ENCODE results near the gene RNF213.

DNA sequence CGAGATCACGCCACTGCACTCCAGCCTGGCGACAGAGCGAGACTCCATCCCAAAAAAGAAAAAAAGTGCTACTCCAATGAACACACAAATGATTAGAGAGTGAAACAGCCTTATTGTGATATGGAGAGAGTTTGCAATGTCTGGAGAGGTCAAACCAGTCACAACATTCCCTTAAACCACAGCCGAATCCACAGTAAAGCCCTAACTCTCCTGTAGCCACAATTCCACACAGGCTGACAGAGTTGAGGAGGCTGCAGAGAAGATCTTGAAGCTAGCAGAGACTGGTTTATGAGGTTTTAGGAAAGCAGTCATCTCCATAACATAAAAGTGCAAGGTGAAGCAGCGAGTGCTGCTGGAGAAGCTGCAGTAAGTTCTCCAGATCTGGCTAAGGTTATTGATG, 6.7 kb downstream of the RNF213 start:
- TF ChIP-seq EZH2 (optimal IDR thresholded peaks at IDR 0.05; ENCODE audit: low read depth, low read length), result no peak
- TF ChIP-seq, protein P1, sequence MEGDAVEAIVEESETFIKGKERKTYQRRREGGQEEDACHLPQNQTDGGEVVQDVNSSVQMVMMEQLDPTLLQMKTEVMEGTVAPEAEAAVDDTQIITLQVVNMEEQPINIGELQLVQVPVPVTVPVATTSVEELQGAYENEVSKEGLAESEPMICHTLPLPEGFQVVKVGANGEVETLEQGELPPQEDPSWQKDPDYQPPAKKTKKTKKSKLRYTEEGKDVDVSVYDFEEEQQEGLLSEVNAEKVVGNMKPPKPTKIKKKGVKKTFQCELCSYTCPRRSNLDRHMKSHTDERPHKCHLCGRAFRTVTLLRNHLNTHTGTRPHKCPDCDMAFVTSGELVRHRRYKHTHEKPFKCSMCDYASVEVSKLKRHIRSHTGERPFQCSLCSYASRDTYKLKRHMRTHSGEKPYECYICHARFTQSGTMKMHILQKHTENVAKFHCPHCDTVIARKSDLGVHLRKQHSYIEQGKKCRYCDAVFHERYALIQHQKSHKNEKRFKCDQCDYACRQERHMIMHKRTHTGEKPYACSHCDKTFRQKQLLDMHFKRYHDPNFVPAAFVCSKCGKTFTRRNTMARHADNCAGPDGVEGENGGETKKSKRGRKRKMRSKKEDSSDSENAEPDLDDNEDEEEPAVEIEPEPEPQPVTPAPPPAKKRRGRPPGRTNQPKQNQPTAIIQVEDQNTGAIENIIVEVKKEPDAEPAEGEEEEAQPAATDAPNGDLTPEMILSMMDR (IDR thresholded peaks at IDR 0.05; ENCODE audit: low read length), result no peak
- TF ChIP-seq EZH2phosphoT487 (IDR thresholded peaks at IDR 0.05; ENCODE audit: low read length), result no peak
